GM20431 (cell line): Measurements from ENCODE around the gene ACTR3C.

ENCODE experiments used
- in situ Hi-C: fragments of 300-500 bp; cut with MseI, MboI; formaldehyde crosslinking; loops from one replicate; pipeline ENCODE4 v1.15.0; 2020; ENCODE audit warnings: low sequenced_read_pairs; ENCODE audit not compliant: unreplicated experiment

ACTR3C gene

DNA sequence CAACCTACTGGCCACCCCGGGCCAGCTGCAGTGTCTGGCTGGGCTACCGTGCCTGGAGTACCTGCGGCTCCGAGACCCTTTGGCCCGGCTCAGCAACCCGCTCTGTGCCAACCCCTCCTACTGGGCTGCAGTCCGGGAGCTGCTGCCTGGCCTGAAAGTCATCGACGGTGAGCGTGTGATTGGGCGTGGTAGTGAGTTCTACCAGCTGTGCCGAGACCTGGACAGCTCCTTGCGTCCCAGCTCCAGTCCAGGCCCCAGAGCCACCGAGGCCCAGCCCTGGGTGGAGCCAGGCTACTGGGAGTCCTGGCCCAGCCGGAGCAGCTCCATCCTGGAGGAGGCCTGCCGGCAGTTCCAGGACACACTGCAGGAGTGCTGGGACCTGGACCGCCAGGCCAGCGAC is 13.8 kb upstream of the ACTR3C start:
- in situ Hi-C loops, result no loop called here

DNA sequence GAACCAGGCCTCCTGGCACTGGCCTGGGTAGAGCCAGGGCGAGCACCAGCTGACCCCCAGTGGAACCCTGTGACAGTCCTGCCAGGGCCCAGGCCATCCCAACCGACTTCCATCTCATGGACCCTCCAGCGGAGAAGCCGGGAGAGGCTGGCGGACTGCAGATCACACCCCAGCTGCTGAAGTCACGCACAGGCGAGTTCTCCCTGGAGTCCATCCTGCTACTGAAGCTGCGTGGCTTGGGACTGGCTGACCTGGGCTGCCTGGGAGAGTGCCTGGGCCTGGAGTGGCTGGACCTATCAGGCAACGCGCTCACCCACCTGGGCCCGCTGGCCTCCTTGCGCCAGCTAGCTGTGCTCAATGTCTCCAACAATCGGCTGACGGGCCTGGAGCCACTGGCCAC is 13.4 kb upstream of the ACTR3C start:
- in situ Hi-C loops, result no loop called here

DNA sequence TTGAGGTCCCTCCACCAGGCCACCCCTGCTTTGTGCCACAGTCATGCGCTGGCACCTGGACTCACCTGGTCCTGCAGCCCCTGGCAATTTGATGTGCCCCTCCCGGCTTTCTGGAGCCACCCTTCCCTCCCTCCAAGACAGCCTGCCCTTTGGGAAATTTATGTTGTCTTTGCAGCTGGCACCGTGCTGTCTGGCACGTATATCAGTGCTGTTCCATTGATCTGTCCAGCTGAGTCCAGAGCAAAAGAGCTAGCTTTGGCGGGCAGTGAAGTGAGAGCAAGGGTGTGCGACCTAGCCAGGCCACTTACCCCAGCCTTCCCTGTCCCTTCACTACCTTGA is 12.4 kb upstream of the ACTR3C start:
- in situ Hi-C loops, result no loop called here

DNA sequence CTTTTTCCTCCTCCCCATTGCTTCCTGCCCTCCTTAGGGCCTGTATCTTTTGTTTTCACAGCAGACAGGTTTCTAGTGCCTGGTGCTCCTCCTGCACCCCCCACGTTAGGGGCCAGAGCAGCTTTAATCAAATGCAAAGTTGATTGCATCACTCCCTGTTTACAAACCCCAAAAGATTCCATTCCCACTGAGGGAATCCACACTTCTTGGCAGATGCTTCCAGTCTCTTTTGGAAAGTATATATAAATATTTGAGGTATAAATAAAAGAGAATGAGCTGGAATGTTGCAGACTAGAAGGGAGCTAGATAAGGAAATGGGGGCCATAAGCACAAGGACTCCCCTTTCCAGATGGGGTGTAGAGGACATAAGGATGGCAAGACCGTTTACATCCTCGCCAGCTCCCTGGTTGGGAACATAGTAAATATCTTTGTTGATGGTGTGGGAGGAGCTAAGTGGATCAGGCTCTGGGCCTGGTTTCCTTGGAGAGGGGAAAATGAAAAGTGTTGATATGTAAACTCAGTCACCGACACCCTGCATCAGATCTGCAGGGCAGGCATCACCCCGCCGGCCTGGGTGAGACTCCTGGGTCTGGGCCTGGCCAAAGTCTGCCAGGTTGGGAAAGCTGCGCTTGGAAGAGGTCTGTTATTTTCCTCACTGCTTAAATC is 11.9 kb upstream of the ACTR3C start:
- in situ Hi-C loops, result no loop called here

DNA sequence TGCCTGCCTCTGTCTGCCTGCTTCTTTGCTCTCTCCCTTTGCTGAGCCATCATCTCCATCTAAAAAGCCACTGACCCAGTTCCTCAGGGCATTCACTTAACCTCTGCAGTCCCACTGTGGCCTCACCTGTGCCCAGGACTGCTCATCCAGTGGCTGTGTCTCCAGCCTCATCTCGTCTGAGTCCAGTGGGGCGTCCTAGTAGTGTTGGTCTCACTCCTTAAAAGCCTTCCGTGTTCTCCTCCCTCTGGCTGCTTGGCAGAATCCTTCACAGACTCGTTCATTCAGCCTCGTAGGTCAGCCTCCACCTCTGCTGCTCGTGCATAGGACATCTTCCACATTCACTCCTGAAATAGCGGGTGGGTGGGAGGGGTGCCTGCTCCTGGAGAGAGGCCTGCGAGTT is 10.8 kb upstream of the ACTR3C start:
- in situ Hi-C loops, result no loop called here

DNA sequence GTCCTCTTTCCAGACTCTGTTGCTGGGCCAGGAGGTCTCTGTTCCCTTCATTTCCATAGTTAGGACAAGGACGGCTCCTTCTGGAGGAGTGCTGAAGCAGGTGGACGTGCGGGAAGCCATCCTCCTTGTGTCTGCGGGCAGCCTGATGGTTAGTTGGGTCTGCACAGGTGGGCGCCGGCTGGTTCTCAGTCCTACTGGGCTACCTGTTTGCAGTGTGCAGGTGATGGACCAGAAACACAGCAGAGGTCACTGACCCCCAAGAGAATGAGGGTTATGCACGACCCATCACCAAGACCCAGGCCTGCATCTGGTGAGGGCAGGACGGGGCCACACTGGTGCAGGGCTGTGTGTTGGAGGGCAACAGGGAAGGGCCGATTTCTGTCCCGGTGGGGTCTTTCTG is 10.3 kb upstream of the ACTR3C start:
- in situ Hi-C loops, result no loop called here

DNA sequence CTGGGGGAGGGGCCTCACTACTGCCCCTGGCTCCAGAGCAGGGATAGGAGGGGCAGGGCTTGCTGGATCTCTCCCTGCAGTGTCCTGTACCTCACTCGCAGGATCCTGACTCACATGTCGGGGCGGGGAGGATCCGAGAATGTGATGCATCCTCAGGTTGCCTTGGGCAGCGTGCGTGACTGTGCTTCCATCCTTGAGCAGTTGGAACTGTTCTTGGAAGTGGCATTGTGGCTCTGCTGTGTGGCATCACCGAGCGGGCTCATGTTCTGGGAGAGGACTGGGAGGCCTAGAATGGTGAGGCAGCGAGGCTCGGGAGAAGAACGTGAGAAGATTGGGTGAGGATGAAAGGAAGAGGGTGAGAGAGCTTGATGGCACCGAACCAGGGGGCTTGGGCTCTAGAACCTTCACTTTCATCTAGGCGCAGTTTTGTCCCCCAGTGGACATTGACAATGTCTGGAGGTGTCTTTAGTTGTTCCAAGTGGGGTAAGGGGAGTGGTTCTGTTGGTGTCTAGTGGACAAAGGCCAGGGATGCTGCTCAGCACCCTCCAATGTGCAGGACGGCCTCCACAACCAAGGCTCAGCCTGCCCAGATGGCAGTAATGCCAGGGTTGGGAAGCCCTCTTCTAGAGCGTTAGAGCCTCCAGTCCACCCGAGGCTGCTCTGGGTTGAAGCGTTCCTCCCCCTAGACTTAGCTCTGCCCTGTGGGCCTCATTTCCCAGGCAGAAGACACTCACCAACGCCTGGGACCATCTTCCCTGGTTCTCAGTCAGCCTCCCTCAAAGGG is 9.7 kb upstream of the ACTR3C start:
- in situ Hi-C loops, result no loop called here

DNA sequence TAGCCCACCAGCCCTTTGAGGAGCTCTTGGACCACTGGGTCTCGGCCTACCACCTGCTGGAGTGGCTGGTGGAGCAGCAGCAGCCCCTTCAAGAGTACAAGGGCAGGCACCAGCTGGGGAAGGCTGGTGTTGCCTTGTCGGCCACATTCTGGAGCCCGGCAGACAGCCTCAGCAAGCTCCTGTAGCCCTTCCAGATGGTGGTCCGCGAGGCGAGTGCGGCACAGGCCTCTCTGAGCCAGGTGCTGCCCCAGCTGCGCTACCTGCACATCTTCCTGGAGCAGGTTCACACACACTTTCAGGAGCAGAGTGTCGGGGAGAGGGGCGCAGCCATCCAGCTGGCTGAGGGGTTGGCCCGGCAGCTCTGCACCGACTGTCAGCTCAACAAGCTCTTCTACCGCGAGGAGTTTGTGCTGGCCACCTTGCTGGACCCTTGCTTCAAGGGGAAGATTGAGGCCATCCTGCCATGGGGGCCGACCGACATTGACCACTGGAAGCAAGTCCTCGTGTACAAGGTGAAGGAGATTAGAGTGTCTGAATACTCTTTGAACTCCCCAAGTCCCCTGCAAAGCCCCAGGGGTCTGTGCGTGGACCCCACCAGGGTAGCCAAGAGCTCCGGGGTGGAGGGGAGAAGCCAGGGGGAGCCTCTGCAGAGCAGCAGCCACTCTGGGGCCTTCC is 7.0 kb upstream of the ACTR3C start:
- in situ Hi-C loops, result no loop called here

DNA sequence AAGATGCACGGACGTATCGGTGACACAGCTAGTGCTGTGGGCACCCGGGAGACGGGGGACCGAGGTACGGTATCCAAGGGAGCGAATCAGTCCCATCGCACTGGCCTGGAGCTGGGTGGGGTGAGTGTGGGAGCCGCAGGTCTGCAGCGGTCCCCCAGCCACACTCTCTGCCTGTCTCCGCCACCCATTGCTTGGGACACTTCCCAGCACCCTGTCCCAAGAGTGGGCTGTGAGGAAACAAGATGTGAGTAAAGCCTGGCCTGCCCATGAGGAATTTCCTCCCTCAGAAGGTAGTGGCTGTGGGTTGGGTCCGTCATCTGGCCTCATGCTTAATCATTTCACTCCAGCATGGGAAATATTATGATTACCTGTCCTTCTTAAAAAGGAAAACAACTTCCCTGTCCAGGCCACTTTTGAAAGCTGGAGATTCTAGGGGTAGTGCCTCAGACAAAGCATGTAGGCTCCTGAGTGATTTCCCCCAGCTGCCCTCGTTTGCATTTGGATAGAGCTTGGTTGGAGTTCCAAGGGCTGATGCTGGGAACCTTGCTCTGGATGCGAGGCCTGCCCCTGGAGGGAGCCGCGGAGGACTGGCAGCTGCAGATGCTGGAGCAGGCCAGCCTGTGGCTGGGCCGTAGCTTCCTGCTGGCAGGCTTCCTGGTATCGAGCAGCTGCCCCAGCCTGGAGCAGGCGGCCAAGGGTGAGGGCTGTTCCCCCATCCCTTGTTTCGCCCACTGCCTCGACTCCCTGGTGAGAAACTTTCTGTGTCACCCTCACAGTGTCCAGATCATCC is 6.2 kb upstream of the ACTR3C start:
- in situ Hi-C loops, result no loop called here

DNA sequence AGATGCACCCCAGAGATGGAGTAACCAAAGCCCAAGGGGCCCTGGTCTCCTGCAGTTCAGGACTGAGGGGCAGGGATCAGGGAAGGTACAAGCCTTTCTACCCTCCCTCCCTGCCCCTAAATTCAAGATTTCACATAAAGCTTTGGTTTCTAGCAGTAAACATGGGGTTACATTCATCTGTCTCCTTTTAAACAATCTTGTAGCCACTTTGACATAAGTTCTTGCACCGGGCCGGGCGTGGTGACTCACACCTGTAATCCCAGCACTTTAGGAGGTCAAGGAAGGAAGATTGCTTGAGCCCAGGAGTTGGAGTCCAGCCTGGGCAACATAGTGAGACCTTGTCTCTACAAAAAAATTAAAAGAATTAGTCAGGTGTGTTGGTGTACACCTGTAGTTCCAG is 4.0 kb upstream of the ACTR3C start:
- in situ Hi-C loops, result no loop called here

DNA sequence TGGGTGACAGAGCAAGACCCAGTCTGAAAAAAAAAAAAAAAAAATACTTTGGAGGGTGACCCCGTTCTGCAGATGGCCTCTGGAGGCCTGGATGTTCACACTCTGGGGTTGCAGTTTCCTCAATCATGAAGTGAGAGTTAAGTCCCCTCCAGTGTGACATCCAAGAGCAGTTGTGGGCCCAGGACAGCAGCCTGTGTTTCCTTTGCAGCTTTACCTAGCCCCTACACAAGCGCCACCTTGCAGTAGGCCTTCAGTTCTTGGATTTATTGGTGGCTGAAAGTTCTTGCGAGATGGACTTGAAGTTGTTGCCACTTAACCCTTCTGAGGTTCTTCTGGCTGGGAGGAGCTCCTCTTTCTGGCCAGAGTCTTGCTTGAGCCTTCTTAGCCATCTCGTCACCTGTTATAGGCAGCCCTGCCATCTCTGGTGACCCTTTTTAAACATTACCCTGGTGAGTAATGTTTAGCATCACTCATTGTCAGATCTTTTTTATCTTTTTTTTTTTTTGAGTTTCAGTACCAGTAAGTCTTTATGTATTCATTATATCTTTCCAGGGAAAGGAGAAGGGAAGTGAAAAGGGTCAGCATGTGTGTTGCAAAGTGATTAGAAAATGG is 3.4 kb upstream of the ACTR3C start:
- in situ Hi-C loops, result no loop called here

DNA sequence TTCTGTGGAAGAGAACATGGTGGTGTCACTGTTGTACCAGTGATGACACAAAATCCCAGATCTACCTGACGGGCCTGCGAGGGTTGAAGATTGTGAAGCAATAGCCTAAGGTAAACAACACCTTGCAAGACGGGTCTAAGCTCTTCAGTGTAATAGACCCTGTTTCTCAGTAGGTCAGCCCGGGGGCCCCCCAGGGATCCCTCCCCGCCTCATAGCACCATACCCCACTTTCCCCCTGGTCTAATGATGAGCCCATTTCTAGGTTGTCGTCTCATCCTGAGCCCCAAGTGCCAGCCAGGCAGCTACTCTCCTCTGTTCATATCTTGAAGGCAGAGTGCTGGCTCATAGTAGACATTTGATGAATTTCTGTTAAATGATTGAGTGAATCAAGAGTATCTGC is 2.6 kb upstream of the ACTR3C start:
- in situ Hi-C loops, result no loop called here

DNA sequence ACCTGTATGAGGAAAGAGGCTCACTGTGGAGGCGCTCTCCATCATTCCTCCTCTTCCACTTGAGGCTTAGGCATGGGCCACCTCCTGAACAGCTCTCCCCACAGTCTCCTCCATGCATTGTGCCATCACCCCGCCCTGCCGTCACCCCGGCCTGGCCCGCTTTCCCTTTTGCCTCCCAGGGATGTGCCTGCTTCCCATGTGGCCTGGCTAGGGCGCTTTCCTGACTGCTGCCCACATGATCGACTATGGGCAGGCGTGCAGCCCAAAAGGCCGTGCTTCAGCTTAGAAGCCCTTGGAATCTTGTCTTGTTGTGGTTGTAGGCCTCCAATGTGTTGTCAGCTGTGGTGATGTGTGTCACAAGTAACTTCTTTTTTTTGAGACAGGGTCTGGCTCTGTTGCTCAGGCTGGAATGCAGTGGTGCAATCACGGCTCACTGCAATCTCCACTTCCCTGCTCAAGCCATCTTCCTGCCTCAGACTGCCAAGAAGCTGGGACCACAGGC is 1.8 kb upstream of the ACTR3C start:
- in situ Hi-C loops, result no loop called here

DNA sequence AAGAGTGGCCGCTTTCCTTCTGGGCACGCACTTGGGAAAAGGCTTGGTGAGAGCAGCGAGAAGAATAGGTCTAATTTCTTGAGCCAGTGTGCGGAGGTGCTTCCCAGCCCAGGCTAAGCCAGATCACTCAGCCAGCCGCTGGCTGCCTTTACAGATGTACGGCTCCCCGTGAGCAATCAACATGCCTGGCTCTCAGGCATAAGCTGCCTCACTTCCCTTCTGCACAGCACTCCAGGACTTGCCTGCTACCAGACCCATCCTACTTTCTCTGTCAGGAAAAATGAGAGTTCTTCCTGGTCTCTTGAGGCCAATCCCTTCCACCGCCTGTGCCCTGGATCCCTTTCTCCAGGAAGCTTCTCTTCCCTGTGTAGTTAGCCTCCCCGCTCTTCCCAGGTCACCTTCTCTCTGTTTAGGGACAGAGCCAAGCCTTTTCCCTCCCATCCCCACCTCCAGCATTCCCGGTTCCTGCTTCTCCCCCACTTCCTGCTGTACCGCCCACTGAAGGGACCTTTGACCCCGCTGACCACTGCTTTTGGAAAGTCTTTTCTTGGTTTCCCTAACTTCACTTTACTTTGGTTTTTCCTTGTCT is 1.1 kb upstream of the ACTR3C start:
- in situ Hi-C loops, result no loop called here

DNA sequence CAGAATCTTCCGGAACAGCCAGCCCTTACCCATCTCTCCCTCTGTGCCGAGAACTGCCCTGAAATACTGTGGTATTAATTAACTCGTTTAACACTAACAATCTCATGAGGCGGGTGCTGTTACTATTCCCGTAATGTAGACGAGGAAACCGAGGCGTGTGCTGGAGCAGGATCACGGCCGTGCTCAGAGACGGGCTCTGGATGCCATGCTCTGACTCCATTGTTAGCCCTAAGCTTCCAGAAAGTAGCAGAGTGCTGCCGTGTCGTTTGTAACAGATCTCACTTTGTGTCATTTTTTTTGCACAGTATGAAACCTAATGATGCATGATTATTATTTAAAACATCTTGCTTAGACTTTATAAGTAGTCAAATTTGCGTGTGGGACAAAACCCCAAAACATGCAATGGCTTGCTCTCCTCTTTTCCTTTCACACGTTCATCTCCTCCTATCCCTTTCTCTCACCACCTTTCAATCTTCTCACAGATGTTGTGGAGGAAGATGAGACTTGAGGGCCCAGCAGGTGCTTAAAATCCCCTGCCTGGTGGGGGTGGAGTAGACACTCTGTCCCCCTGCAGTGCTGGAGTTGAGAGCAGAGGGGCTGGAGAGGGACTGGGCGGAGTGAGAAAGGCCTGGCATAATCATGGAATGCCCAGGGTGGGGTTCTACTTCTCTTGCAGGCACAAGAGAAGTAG is 482 bp upstream of the ACTR3C start:
- in situ Hi-C loops, result no loop called here

DNA sequence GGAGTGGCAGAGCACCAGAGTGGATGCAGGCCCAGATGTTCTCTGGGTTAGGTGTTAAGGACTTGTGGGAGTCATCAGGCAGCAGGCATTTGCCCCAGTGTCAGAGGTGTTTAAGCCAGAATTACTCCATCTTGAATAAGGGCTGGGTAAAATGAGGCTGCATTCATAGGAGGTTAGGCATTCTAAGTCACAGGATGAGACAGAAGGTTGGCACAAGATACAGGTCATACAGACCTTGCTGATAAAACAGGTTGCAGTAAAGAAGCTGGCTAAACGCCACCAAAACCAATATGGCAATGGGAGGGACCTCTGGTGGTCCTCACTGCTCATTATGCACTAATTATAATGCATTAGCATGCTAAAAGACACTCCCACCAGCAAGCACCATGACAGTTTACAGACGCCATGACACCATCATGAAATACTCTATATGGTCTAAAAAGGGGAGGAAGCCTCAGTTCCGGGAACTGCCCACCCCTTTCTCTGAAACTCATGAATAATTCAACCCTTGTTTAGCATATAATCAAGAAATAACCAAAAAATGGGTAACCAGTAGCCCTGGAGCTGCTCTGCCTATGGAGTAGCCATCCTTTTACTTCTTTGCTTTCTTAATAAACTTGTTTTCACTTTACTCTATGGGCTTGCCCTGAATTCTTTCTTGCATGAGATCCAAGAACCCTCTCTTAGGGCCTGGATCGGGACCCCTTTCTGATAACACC is 1.1 kb downstream of the ACTR3C start:
- in situ Hi-C loops, result no loop called here

DNA sequence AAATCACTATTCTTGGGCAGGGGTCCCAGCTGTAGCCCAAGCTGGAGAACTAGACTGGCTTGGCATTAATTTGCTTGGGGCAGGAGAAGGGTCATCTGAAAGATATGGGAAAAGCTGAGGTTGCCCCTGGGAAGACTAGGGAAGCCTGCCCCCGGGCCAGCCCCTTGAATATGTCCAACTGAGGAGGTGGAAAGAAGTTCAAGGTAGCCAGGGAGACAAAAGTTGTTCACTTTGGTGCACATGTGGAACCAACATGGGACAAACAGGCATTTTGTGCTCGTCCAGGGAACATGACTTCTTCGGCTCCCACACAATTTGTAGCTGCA is 1.6 kb downstream of the ACTR3C start:
- in situ Hi-C loops, result no loop called here

DNA sequence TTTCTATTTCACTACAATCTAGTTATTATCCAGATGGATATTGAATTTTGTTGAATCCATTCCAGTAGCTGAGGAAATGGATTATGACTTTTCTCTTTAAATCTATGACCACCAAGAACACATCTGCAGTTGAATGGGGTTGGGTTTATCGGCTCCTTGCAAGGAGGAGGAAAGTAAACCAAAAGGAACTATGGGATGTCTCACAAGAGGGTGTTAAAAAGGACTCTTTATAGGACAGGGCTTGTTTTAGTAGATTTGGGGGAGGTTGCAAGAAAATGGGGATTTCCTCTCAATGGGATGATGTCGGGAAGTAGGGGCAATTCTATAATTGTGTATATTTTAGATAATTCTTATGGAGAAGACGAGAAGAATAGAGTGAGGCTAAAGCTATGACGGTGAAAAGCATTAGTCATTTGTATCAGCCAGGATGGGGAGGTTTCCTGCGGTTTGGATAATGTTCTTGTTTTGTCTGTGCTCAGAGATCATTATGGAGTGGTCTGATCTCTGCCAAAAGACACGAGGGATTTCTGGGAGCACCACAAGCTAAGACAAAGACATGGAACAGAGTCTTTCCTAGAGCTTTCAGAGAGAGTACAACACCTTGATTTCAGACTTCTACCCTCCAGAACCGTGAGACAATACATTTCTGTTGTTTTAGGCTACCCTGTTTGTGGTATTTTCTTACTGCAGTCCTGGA is 5.4 kb downstream of the ACTR3C start:
- in situ Hi-C loops, result no loop called here
